ENCODE results near the gene WT1. TPM values are rescaled to one million over a fixed set of nuclear protein-coding genes. Genes with fewer than 3 reads are reported as not detected.
"Not testable (repeated sequence)": the region's sequence is repeated elsewhere in the genome, so short reads cannot be mapped to it uniquely, and the experiment has no call there.

Gene WT1
- 1.9 and 6.4 TPM in 2 replicates for total RNA-seq (2014; rRNA removed; shearing (Covaris generic))

GRCh38 chr11:32435511-32435941, at the start of gene WT1:
Gene WT1 (minus strand): TSS chr11:32435539.
- DNase-seq (ENCODE audit: low spot score) = peak; percentile 12

- no peak for DNase-seq (ENCODE audit: low spot score)
Observed at GRCh38 chr11:32479291-32479690, 44.0 kb upstream of the WT1 start.

GRCh38 chr11:32478277-32478731, 43.0 kb upstream of the WT1 start:
- peak; percentile 4 for DNase-seq (ENCODE audit: low spot score)

- DNase-seq (ENCODE audit: low spot score) = peak; percentile 15
Observed at GRCh38 chr11:32473282-32473909, 38.1 kb upstream of the WT1 start.

GRCh38 chr11:32472226-32472625, 36.9 kb upstream of the WT1 start:
- no peak for DNase-seq (ENCODE audit: low spot score)

- DNase-seq (ENCODE audit: low spot score) = not testable (repeated sequence)
Observed at GRCh38 chr11:32471544-32471943, 36.2 kb upstream of the WT1 start.

- DNase-seq (ENCODE audit: low spot score) = no peak
Observed at GRCh38 chr11:32469791-32470190, 34.5 kb upstream of the WT1 start.

GRCh38 chr11:32466279-32466915, 31.1 kb upstream of the WT1 start:
- peak; percentile 87 for DNase-seq (ENCODE audit: low spot score)

GRCh38 chr11:32464078-32464477, 28.7 kb upstream of the WT1 start:
- no peak for DNase-seq (ENCODE audit: low spot score)

- DNase-seq (ENCODE audit: low spot score) = no peak
Observed at GRCh38 chr11:32462011-32462690, 26.8 kb upstream of the WT1 start.

GRCh38 chr11:32456864-32457263, 21.5 kb upstream of the WT1 start:
- no peak for DNase-seq (ENCODE audit: low spot score)

GRCh38 chr11:32454993-32455392, 19.7 kb upstream of the WT1 start:
- no peak for DNase-seq (ENCODE audit: low spot score)

GRCh38 chr11:32451808-32452207, 16.5 kb upstream of the WT1 start:
- DNase-seq (ENCODE audit: low spot score) = no peak

- no peak for DNase-seq (ENCODE audit: low spot score)
Observed at GRCh38 chr11:32450372-32450771, 15.0 kb upstream of the WT1 start.

- peak; percentile 36 for DNase-seq (ENCODE audit: low spot score)
Observed at GRCh38 chr11:32448232-32448631, 12.9 kb upstream of the WT1 start.

GRCh38 chr11:32447252-32447651, 11.9 kb upstream of the WT1 start:
- DNase-seq (ENCODE audit: low spot score) = no peak

- DNase-seq (ENCODE audit: low spot score) = no peak
Observed at GRCh38 chr11:32446227-32446626, 10.9 kb upstream of the WT1 start.

- no peak for DNase-seq (ENCODE audit: low spot score)
Observed at GRCh38 chr11:32444186-32444585, 8.8 kb upstream of the WT1 start.

- DNase-seq (ENCODE audit: low spot score) = no peak
Observed at GRCh38 chr11:32440916-32441315, 5.6 kb upstream of the WT1 start.

GRCh38 chr11:32440312-32440908, 5.1 kb upstream of the WT1 start:
- no peak for DNase-seq (ENCODE audit: low spot score)

GRCh38 chr11:32439501-32440210, 4.3 kb upstream of the WT1 start:
- no peak for DNase-seq (ENCODE audit: low spot score)

Measured in A172 (cell line).